ENCODE data around the gene MYO18A.

Gene MYO18A

GRCh38 chr17:29151567-29151966, 28.6 kb downstream of the MYO18A start:
- H3K27me3 ChIP-seq (replicated peaks; ENCODE audit: insufficient read depth, low read length) = no peaks in the 10 kb centered on the region
- H3K9me2 ChIP-seq (replicated peaks; ENCODE audit: insufficient read depth, low read length) = no peaks in the 10 kb centered on the region
- no peaks in the 10 kb centered on the region for H3K36me3 ChIP-seq (replicated peaks; ENCODE audit: insufficient read depth, low read length)
- no peak overlapping the region for H3K9ac ChIP-seq (ENCODE audit: low read length)
- H3K9me3 ChIP-seq (replicated peaks; ENCODE audit: insufficient read depth, low read length) = no peaks in the 10 kb centered on the region
- H3K4me2 ChIP-seq (ENCODE audit: low read depth, low read length) = no peak overlapping the region
- H3K4me3 ChIP-seq (ENCODE audit: low read length) = no peak overlapping the region
- H3K4me1 ChIP-seq (ENCODE audit: low read length) = peaks cover 17% of the 10 kb centered on the region
- no peak for DNase-seq
- TF ChIP-seq EZH2 (optimal IDR thresholded peaks at IDR 0.05; ENCODE audit: low read depth, low read length) (no peak), CTCF (IDR thresholded peaks at IDR 0.05; ENCODE audit: low read length) (no peak), EZH2phosphoT487 (IDR thresholded peaks at IDR 0.05; ENCODE audit: low read length) (no peak)
- no peak overlapping the region for H3K27ac ChIP-seq (ENCODE audit: low read length)
- H3F3A ChIP-seq (ENCODE audit: insufficient read depth, low read length) = peaks cover 9% of the 10 kb centered on the region
- no peak overlapping the region for H2AFZ ChIP-seq (ENCODE audit: low read length)
- no peaks in the 10 kb centered on the region for H4K20me1 ChIP-seq (ENCODE audit: insufficient read depth, low read length)
- peaks cover 27% of the 10 kb centered on the region for H3K79me2 ChIP-seq (ENCODE audit: low read length)

- Histone ChIP-seq H2AFZ (ENCODE audit: low read length) (no peak overlapping the region), H3K4me1 (ENCODE audit: low read length) (peaks cover 13% of the 10 kb centered on the region), H3K4me2 (ENCODE audit: low read depth, low read length) (no peak overlapping the region), H3K4me3 (ENCODE audit: low read length) (no peak overlapping the region), H3K79me2 (ENCODE audit: low read length) (peaks cover 16% of the 10 kb centered on the region; the same call in 1 of the 2 replicates), H3K9ac (ENCODE audit: low read length) (no peak overlapping the region), H3K27ac (ENCODE audit: low read length) (no peak overlapping the region), H4K20me1 (ENCODE audit: insufficient read depth, low read length) (no peaks in the 10 kb centered on the region), H3K9me2 (replicated peaks; ENCODE audit: insufficient read depth, low read length) (no peaks in the 10 kb centered on the region), H3K27me3 (replicated peaks; ENCODE audit: insufficient read depth, low read length) (no peaks in the 10 kb centered on the region), H3K9me3 (replicated peaks; ENCODE audit: insufficient read depth, low read length) (no peaks in the 10 kb centered on the region), H3K36me3 (replicated peaks; ENCODE audit: insufficient read depth, low read length) (no peaks in the 10 kb centered on the region), H3F3A (ENCODE audit: insufficient read depth, low read length) (peaks cover 9% of the 10 kb centered on the region)
- no peak for TF ChIP-seq CTCF (IDR thresholded peaks at IDR 0.05; ENCODE audit: low read length)
- no peak for TF ChIP-seq EZH2phosphoT487 (IDR thresholded peaks at IDR 0.05; ENCODE audit: low read length)
- TF ChIP-seq EZH2 (optimal IDR thresholded peaks at IDR 0.05; ENCODE audit: low read depth, low read length) = no peak
- DNase-seq = no peak
Measured at GRCh38 chr17:29150161-29150560, 30.0 kb downstream of the MYO18A start.

GRCh38 chr17:29149431-29150064, 30.6 kb downstream of the MYO18A start:
- Histone ChIP-seq H3F3A (ENCODE audit: insufficient read depth, low read length) (peaks cover 9% of the 10 kb centered on the region), H3K4me1 (ENCODE audit: low read length) (peaks cover 12% of the 10 kb centered on the region), H3K27ac (ENCODE audit: low read length) (no peak overlapping the region), H3K36me3 (replicated peaks; ENCODE audit: insufficient read depth, low read length) (no peaks in the 10 kb centered on the region), H3K9me2 (replicated peaks; ENCODE audit: insufficient read depth, low read length) (no peaks in the 10 kb centered on the region), H4K20me1 (ENCODE audit: insufficient read depth, low read length) (no peaks in the 10 kb centered on the region), H3K9ac (ENCODE audit: low read length) (peak overlapping the region; percentile 61; the same call in 1 of the 2 replicates), H2AFZ (ENCODE audit: low read length) (peak overlapping the region; percentile 37), H3K4me2 (ENCODE audit: low read depth, low read length) (peak overlapping the region; percentile 71), H3K27me3 (replicated peaks; ENCODE audit: insufficient read depth, low read length) (no peaks in the 10 kb centered on the region), H3K9me3 (replicated peaks; ENCODE audit: insufficient read depth, low read length) (no peaks in the 10 kb centered on the region), H3K4me3 (ENCODE audit: low read length) (peak overlapping the region; percentile 66), H3K79me2 (ENCODE audit: low read length) (peaks cover 17% of the 10 kb centered on the region; the same call in 1 of the 2 replicates)
- no peak for TF ChIP-seq EZH2 (optimal IDR thresholded peaks at IDR 0.05; ENCODE audit: low read depth, low read length)
- TF ChIP-seq CTCF (IDR thresholded peaks at IDR 0.05; ENCODE audit: low read length) = no peak
- TF ChIP-seq EZH2phosphoT487 (IDR thresholded peaks at IDR 0.05; ENCODE audit: low read length) = no peak
- DNase-seq = no peak
